Lower lobe of right lung (tissue), 2 donors: ENCODE data around the gene SHISA7. TPM values are rescaled to one million over a fixed set of nuclear protein-coding genes. Genes with fewer than 3 reads are reported as not detected.
"Not testable (repeated sequence)": the region's sequence is repeated elsewhere in the genome, so short reads cannot be mapped to it uniquely, and the experiment has no call there.

Experiments
- ATAC-seq, 2 donors: fragments of 200-7000 bp; cut with Tn5 transposase; one replicate each; pipeline ENCODE4 v1.9.1; 2020 to 2022; ENCODE audit warnings: mild to moderate bottlenecking in 2 of 2, moderate library complexity in 2 of 2
- DNase-seq: peaks from one replicate; pipeline ENCODE4 v3.0.0-alpha.2; 2020
- H3K27ac ChIP-seq: fragments of 200-600 bp; one replicate; pipeline ENCODE4 v1.8.0; 2022
- H3K27me3 ChIP-seq: fragments of 200-600 bp; one replicate; pipeline ENCODE4 v1.8.0; 2022; ENCODE audit warnings: low read depth
- H3K36me3 ChIP-seq: fragments of 200-600 bp; one replicate; pipeline ENCODE4 v1.8.0; 2022; ENCODE audit warnings: mild to moderate bottlenecking
- H3K4me1 ChIP-seq: fragments of 200-600 bp; one replicate; pipeline ENCODE4 v1.8.0; 2022
- H3K4me3 ChIP-seq: fragments of 200-600 bp; one replicate; pipeline ENCODE4 v1.8.0; 2022; ENCODE audit warnings: mild to moderate bottlenecking
- H3K9me3 ChIP-seq: fragments of 200-600 bp; one replicate; pipeline ENCODE4 v1.8.0; 2022
- CTCF ChIP-seq: fragments of 200-600 bp; IDR thresholded peaks from one replicate; pipeline ENCODE4 v1.8.0; 2022; ENCODE audit warnings: antibody characterized with exemption, mild to moderate bottlenecking
- intact Hi-C: fragments of 100-400 bp; cut with DNase I; formaldehyde crosslinking; loops from one replicate; pipeline ENCODE4 v1.11.0; 2022
- total RNA-seq: library from RNA; stranded (reverse); fragmentation: NEBNext Ultra II Directional; extraction: Animal tissue kit (Norgen Biotek cat#: 25700); gene quantifications from one replicate; pipeline ENCODE4 v1.2.1, GENCODE V29; 2021
- donor health status: DM: no; HTN: yes; CAD: no; lungs with severe emphysema.

Gene SHISA7
- total RNA-seq, 1 donor from 2014 or later = not detected

- Histone ChIP-seq H3K27me3 (peaks cover 12% of the 10 kb centered on the region), H3K4me3 (no peak overlapping the region), H3K27ac (no peak overlapping the region), H3K4me1 (no peaks in the 10 kb centered on the region), H3K36me3 (no peaks in the 10 kb centered on the region), H3K9me3 (no peaks in the 10 kb centered on the region)
- peak in 1 of 2 donors; percentile 33 for ATAC-seq
- DNase-seq = no peak
- intact Hi-C loops = no loop called here
- no peak for TF ChIP-seq CTCF
These were observed 23.4 kb downstream of the SHISA7 start for GRCh38 chr19:55419624-55420236.

- no peak for TF ChIP-seq CTCF
- no peak for ATAC-seq
- intact Hi-C loops = no loop called here
- Histone ChIP-seq H3K4me3 (no peak overlapping the region), H3K27me3 (peaks cover 5% of the 10 kb centered on the region), H3K27ac (no peak overlapping the region), H3K4me1 (no peaks in the 10 kb centered on the region), H3K9me3 (no peaks in the 10 kb centered on the region), H3K36me3 (no peaks in the 10 kb centered on the region)
- no peak for DNase-seq
These were observed 24.0 kb downstream of the SHISA7 start for GRCh38 chr19:55419103-55419502.

GRCh38 chr19:55418185-55418584, 24.9 kb downstream of the SHISA7 start:
- Histone ChIP-seq H3K27me3 (no peaks in the 10 kb centered on the region), H3K36me3 (no peaks in the 10 kb centered on the region), H3K27ac (no peak overlapping the region), H3K4me1 (no peaks in the 10 kb centered on the region), H3K9me3 (no peaks in the 10 kb centered on the region), H3K4me3 (no peak overlapping the region)
- peak; percentile 82 to 85 for ATAC-seq
- intact Hi-C loops = no loop called here
- DNase-seq = no peak
- TF ChIP-seq CTCF = peak; percentile 62

GRCh38 chr19:55410168-55410567, 32.9 kb downstream of the SHISA7 start:
- no peak for TF ChIP-seq CTCF
- H3K27ac ChIP-seq = no peak overlapping the region
- no peaks in the 10 kb centered on the region for H3K27me3 ChIP-seq
- intact Hi-C loops = no loop called here
- no peaks in the 10 kb centered on the region for H3K9me3 ChIP-seq
- DNase-seq (no peak), ATAC-seq (no peak)
- H3K4me3 ChIP-seq = no peak overlapping the region
- peaks cover 13% of the 10 kb centered on the region for H3K36me3 ChIP-seq
- H3K4me1 ChIP-seq = peaks cover 14% of the 10 kb centered on the region

- ATAC-seq, H3K4me3 ChIP-seq, DNase-seq, H3K27ac ChIP-seq, H3K9me3 ChIP-seq, intact Hi-C loops, H3K27me3 ChIP-seq: not testable (repeated sequence)
- Histone ChIP-seq H3K4me1 (peaks cover 14% of the 10 kb centered on the region), H3K36me3 (peaks cover 19% of the 10 kb centered on the region)
These were observed 33.9 kb downstream of the SHISA7 start for GRCh38 chr19:55409179-55409578.

GRCh38 chr19:55408533-55408872, 34.6 kb downstream of the SHISA7 start:
- ATAC-seq (no peak), DNase-seq (no peak)
- Histone ChIP-seq H3K27me3 (no peaks in the 10 kb centered on the region), H3K27ac (peak overlapping the region; percentile 93), H3K36me3 (peaks cover 26% of the 10 kb centered on the region), H3K4me1 (peaks cover 14% of the 10 kb centered on the region), H3K4me3 (peak overlapping the region; percentile 94), H3K9me3 (no peaks in the 10 kb centered on the region)
- intact Hi-C loops = no loop called here
- TF ChIP-seq CTCF = no peak
